Measurements from ENCODE around the gene CALML4.
"Not testable (repeated sequence)": the region's sequence is repeated elsewhere in the genome, so short reads cannot be mapped to it uniquely, and the experiment has no call there.

Gene CALML4

DNA sequence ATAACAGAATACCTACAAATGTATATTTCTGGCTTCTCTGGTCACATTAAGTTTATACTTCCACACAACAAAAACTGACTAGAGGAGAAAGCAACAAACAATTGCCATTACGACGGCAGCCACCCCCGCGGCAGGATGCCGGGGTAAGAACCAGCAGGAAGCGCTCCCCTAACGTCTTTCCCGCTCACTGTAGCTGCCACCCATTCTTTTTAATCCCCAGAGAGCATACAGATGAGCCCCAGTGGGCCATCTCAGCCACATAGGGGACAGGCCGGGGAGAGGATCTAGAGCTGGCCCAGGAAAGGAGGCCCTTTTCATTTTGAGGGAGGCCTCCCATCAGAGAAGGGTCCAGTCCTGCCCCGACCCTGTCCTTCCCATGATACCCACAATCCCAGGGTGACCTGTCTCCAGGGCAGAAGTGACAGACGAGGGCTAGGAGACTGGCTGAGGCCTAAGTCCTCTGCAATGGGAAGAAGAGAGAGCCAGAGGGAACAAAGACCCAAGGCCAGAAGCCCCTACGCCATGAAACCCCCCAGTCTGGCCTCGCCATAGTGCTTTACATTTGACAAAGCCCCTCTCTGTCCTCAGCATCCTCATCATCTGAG is 3.6 kb upstream of the CALML4 start:
- no peaks in the 10 kb centered on the region for H3K27me3 ChIP-seq
- peak overlapping the region; percentile 36 for H3K4me3 ChIP-seq
- no peaks in the 10 kb centered on the region for H3K9me3 ChIP-seq
- TF ChIP-seq Cebpa-rat (IDR thresholded peaks at IDR 0.05) = no peak
- H3K9ac ChIP-seq = peak overlapping the region; percentile 74
- H3K4me1 ChIP-seq = peaks cover 91% of the 10 kb centered on the region
- peak overlapping the region; percentile 90 for H3K4me2 ChIP-seq
- H4K20me1 ChIP-seq = no peaks in the 10 kb centered on the region
- peak overlapping the region; percentile 90 for H3K27ac ChIP-seq
- H3K36me3 ChIP-seq = peaks cover 7% of the 10 kb centered on the region; the same call in 1 of the 2 replicates

GRCh38 chr15:68208136-68208535 is 3.0 kb upstream of the CALML4 start:
- Histone ChIP-seq H3K4me3 (peak overlapping the region; percentile 36), H3K27ac (peak overlapping the region; percentile 90), H3K4me1 (peaks cover 91% of the 10 kb centered on the region), H3K36me3 (peaks cover 7% of the 10 kb centered on the region; the same call in 1 of the 2 replicates), H3K9me3 (no peaks in the 10 kb centered on the region), H4K20me1 (no peaks in the 10 kb centered on the region), H3K27me3 (no peaks in the 10 kb centered on the region), H3K4me2 (peak overlapping the region; percentile 90), H3K9ac (peak overlapping the region; percentile 74)
- no peak for TF ChIP-seq Cebpa-rat (IDR thresholded peaks at IDR 0.05)

- peaks cover 95% of the 10 kb centered on the region for H3K4me1 ChIP-seq
- peak overlapping the region; percentile 90 for H3K27ac ChIP-seq
- H3K9ac ChIP-seq = peak overlapping the region; percentile 80
- H3K4me3 ChIP-seq = 0 out of 2 replicates have a peak overlapping the region, but pooled peaks have one; percentile 10
- no peak for TF ChIP-seq Cebpa-rat (IDR thresholded peaks at IDR 0.05)
- H3K36me3 ChIP-seq = peaks cover 7% of the 10 kb centered on the region; the same call in 1 of the 2 replicates
- no peaks in the 10 kb centered on the region for H3K9me3 ChIP-seq
- peak overlapping the region; percentile 90 for H3K4me2 ChIP-seq
- no peaks in the 10 kb centered on the region for H4K20me1 ChIP-seq
- no peaks in the 10 kb centered on the region for H3K27me3 ChIP-seq
Measured at GRCh38 chr15:68207176-68207935, 2.2 kb upstream of the CALML4 start.

DNA sequence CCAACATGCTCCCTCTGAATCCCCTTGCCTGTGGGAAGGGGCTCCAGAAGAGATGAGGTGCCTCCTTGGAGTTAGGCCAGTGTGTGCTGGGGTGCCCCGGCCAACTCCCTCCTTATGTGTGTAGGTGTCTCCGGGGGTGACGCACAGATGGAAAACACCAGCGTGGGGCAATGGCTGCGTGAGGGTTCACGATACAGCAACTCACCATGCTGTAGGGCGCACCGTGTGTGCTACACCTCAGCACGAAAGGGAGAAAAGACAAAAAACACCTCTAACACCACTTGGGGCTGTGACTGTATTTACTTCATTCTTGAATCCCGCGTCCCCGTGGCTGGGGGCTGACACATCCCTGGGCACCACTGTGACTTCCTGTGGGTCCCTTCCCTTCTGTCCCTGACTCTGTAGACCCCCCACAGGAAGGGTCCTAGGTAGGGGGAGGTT is 1.6 kb upstream of the CALML4 start:
- TF ChIP-seq Cebpa-rat (IDR thresholded peaks at IDR 0.05) = no peak
- no peaks in the 10 kb centered on the region for H3K9me3 ChIP-seq
- H3K4me3 ChIP-seq = no peak overlapping the region
- H3K36me3 ChIP-seq = peaks cover 7% of the 10 kb centered on the region; the same call in 1 of the 2 replicates
- peak overlapping the region; percentile 90 for H3K4me2 ChIP-seq
- no peaks in the 10 kb centered on the region for H4K20me1 ChIP-seq
- peaks cover 100% of the 10 kb centered on the region for H3K4me1 ChIP-seq
- H3K27me3 ChIP-seq = no peaks in the 10 kb centered on the region
- H3K27ac ChIP-seq = peak overlapping the region; percentile 90
- H3K9ac ChIP-seq = peak overlapping the region; percentile 80

GRCh38 chr15:68205954-68206539 is 915 bp upstream of the CALML4 start:
- peak overlapping the region; percentile 66 for H3K4me3 ChIP-seq
- H3K4me1 ChIP-seq = peaks cover 100% of the 10 kb centered on the region
- peaks cover 3% of the 10 kb centered on the region; the same call in 1 of the 2 replicates for H4K20me1 ChIP-seq
- no peaks in the 10 kb centered on the region for H3K9me3 ChIP-seq
- peak overlapping the region; percentile 90 for H3K4me2 ChIP-seq
- no peak for TF ChIP-seq Cebpa-rat (IDR thresholded peaks at IDR 0.05)
- no peaks in the 10 kb centered on the region for H3K27me3 ChIP-seq
- peak overlapping the region; percentile 80 for H3K9ac ChIP-seq
- H3K36me3 ChIP-seq = peaks cover 7% of the 10 kb centered on the region; the same call in 1 of the 2 replicates
- H3K27ac ChIP-seq = peak overlapping the region; percentile 90

DNA sequence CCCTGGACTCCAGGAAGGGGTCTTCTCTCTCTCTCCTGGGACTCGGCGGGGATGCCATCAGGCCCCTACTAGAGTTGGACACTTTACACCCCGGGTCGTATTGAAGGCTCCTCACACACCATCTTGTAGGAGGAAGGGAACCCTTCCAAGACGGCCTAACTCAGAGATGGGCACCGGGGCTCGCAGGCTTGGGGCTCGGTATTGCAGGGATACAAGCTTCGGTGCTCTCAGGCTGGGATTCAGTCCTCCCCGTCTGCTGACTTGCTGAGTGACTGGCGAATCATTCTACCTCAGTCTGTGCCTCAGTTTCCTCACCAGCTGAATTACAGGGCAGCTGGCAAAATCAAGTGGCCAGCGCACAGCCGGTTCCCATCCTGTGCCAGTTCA is 419 bp upstream of the CALML4 start:
- no peaks in the 10 kb centered on the region for H3K27me3 ChIP-seq
- H3K4me1 ChIP-seq = peaks cover 100% of the 10 kb centered on the region
- no peak for TF ChIP-seq Cebpa-rat (IDR thresholded peaks at IDR 0.05)
- H3K4me3 ChIP-seq = peak overlapping the region; percentile 66
- H4K20me1 ChIP-seq = peaks cover 8% of the 10 kb centered on the region; the same call in 1 of the 2 replicates
- peak overlapping the region; percentile 80 for H3K9ac ChIP-seq
- H3K4me2 ChIP-seq = peak overlapping the region; percentile 90
- H3K36me3 ChIP-seq = peaks cover 7% of the 10 kb centered on the region; the same call in 1 of the 2 replicates
- peak overlapping the region; percentile 90 for H3K27ac ChIP-seq
- H3K9me3 ChIP-seq = no peaks in the 10 kb centered on the region

- peak overlapping the region; percentile 90 for H3K4me2 ChIP-seq
- H3K27me3 ChIP-seq = no peaks in the 10 kb centered on the region
- peaks cover 10% of the 10 kb centered on the region; the same call in 1 of the 2 replicates for H3K36me3 ChIP-seq
- H4K20me1 ChIP-seq = peaks cover 20% of the 10 kb centered on the region
- no peak for TF ChIP-seq Cebpa-rat (IDR thresholded peaks at IDR 0.05)
- peak overlapping the region; percentile 80 for H3K9ac ChIP-seq
- no peaks in the 10 kb centered on the region for H3K9me3 ChIP-seq
- H3K27ac ChIP-seq = peak overlapping the region; percentile 90
- H3K4me1 ChIP-seq = peaks cover 100% of the 10 kb centered on the region
- H3K4me3 ChIP-seq = peak overlapping the region; percentile 66
Measured at GRCh38 chr15:68204361-68204760, 771 bp downstream of the CALML4 start.

DNA sequence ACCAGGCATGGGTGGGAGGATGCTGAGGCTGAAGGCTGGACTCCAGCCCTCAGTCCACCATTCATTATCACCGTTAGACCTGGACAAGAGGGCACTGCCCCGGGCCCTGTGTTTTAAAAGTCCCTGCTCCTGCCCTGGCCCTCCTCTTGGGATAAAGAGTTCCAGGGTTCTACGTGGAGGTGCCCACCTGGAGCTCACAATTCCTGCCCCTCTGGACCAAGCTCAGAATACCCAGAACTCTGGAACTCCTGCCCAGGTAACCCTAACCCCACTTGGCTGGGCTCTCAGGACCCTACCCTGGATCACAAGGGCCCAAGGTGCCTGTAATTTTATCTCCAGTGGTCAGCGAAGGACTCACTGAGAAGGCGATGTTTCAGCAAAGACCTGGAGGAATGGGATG is 1.2 kb downstream of the CALML4 start:
- Histone ChIP-seq H3K4me3 (peak overlapping the region; percentile 66), H3K9me3 (no peaks in the 10 kb centered on the region), H3K4me1 (peaks cover 100% of the 10 kb centered on the region), H3K36me3 (peaks cover 14% of the 10 kb centered on the region; the same call in 1 of the 2 replicates), H3K27ac (peak overlapping the region; percentile 90), H3K27me3 (no peaks in the 10 kb centered on the region), H3K9ac (peak overlapping the region; percentile 80), H4K20me1 (peaks cover 24% of the 10 kb centered on the region), H3K4me2 (peak overlapping the region; percentile 90)
- no peak for TF ChIP-seq Cebpa-rat (IDR thresholded peaks at IDR 0.05)

DNA sequence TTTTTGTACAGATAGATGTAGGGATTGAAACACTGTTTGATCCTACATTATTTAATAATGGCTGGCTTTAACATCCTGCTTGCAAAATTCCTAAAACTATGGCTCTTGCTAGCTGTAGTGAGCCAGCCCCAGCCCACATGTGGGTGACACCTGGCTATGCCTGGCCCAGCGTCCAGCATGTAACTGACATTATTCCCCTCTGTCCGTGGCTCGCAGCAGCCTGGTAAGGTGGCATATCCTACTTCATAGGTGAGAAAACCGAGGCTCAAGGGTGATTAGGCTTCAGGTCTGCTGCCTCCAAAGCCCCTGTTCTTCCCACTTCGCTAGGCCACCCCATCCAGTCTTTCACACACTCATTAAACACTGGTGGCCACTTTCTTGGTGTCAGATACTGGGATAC is 1.6 kb downstream of the CALML4 start:
- Histone ChIP-seq H3K27me3 (no peaks in the 10 kb centered on the region), H3K9me3 (no peaks in the 10 kb centered on the region), H4K20me1 (peaks cover 25% of the 10 kb centered on the region), H3K36me3 (peaks cover 14% of the 10 kb centered on the region; the same call in 1 of the 2 replicates), H3K27ac (peak overlapping the region; percentile 90), H3K4me1 (peaks cover 95% of the 10 kb centered on the region), H3K9ac (peak overlapping the region; percentile 80; the same call in 1 of the 2 replicates), H3K4me2 (peak overlapping the region; percentile 90), H3K4me3 (peak overlapping the region; percentile 66)
- no peak for TF ChIP-seq Cebpa-rat (IDR thresholded peaks at IDR 0.05)

DNA sequence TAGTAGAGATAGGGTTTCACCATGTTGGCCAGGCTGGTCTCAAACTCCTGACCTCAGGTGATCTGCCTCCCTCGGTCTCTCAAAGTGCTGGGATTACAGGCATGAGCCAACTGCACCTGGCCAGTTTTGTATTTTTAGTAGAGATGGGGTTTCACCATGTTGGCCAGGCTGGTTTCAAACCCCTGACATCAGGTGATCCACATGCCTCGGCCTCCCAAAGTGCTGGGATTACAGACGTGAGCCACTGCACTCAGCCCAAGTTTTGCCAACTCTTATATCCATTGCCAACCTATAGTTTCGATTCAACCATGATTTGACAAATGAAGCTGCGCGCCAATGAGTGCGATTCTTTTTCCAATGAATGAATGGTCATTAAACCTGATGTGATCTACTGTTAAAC is 2.1 kb downstream of the CALML4 start:
- H3K4me1 ChIP-seq = peaks cover 90% of the 10 kb centered on the region
- H3K36me3 ChIP-seq = peaks cover 19% of the 10 kb centered on the region
- H3K4me2 ChIP-seq = peak overlapping the region; percentile 90
- H3K9ac ChIP-seq, H3K4me3 ChIP-seq, H3K27ac ChIP-seq, H3K9me3 ChIP-seq, H3K27me3 ChIP-seq: not testable (repeated sequence)
- peaks cover 28% of the 10 kb centered on the region for H4K20me1 ChIP-seq
